NCI-H1694 (cell line): Measurements from ENCODE around the gene ITGB5.
"Not testable (repeated sequence)": the region's sequence is repeated elsewhere in the genome, so short reads cannot be mapped to it uniquely, and the experiment has no call there.

Experiments used
- DNase-seq: peaks from one replicate; lab custom pipeline; 2025; lab: John Stamatoyannopoulos, UW

ITGB5 gene

DNA sequence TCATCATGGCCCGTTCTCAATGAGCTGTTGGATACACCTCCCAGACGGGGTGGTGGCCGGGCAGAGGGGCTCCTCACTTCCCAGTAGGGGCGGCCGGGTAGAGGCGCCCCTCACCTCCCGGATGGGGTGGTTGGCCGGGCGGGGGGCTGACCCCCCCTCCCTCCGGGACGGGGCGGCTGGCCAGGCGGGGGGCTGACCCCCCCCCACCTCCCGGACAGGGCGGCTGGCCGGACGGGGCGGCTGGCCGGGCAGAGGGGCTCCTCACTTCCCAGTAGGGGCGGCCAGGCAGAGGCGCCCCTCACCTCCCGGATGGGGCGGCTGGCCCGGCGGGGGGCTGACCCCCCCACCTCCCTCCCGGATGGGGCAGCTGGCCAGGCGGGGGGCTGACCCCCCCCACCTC, 137.3 kb downstream of the ITGB5 start:
- DNase-seq = not testable (repeated sequence)

GRCh38 chr3:124748560-124749198, 138.5 kb downstream of the ITGB5 start:
- no peak for DNase-seq

DNA sequence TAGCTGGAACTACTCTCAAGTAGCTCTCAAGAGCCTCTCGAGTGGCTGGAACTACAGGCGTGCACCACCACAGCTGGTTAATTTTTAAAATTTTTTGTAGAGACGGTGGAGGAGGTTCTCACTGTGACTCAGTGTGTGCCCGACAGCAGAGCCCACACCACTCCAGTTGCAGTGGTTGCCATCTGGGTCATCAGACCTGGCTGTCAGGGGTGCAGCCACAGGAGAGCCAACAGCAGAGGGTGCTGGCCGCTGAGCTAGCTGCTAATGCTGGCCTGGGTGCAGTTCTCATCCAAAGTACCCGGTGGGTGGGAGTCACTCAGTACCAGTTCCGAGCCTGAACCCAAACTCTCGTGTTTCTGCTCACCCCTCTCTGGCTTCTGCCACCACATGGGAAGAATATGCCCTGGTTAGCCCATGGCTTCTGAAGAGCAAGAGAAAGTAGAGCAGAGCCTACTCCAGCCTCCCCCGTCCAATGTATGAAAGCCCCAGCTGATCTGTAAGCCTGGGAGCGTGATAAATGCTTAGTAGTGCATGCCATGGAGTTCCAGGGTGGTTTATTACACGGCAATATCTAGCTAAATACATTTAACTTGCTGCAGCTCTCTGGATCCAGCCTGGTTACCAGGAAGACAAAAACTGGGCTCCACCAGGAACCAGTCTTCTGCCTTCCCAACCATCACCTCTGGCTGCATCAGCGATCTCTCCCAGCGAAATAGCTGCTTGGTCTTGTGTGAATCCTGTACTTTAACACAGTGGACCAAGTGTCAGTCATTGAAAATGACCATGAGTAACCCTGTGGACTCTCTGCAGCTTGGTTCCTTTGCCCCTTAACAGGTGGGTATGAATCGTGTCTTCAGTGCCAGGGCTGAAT, 139.8 kb downstream of the ITGB5 start:
- DNase-seq = no peak

GRCh38 chr3:124745756-124746155, 141.4 kb downstream of the ITGB5 start:
- no peak for DNase-seq

- no peak for DNase-seq
Measured at GRCh38 chr3:124741027-124741426, 146.1 kb downstream of the ITGB5 start.

GRCh38 chr3:124731760-124732159, 155.4 kb downstream of the ITGB5 start:
- no peak for DNase-seq

- DNase-seq = no peak
Measured at GRCh38 chr3:124730941-124731297, 156.2 kb downstream of the ITGB5 start.

DNA sequence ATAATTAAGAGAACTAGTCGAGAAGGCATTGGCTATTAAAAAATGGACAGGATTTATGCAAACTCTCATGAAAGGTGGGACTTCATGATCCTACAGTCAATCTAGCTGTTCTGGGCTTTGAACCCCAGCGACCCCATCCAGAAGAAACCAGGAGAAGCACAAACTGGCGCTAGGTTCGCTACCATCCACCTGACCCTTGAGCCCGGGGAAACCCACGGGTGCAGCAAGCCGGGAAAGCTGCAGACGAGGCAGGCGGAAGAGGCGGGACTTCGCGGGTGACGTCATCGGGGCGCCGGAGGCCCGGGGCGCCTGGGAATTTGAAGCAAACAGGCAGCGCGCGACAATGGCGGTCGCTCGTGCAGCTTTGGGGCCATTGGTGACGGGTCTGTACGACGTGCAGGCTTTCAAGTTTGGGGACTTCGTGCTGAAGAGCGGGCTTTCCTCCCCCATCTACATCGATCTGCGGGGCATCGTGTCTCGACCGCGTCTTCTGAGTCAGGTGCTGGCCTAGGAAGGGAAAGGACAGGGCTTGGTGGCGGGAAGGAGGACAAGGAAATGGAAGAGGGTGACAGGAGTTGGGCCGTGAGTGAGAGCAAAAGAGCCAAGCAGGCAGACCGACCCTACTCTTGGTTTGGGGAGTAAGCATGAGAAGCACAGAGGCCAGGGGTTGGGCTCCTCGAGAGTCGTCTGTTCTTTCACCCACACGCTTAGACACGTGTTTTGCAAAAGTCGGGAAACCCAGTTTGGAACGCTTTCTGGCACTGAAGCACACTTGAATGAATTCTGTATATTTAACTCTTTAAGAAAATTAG, 156.8 kb downstream of the ITGB5 start, which contains the start of gene UMPS:
Gene UMPS (plus strand): TSS at position 324 of the 812 bp plus-strand sequence. CDS start 20 bp downstream, at position 344.
- DNase-seq = peak; percentile 72

DNA sequence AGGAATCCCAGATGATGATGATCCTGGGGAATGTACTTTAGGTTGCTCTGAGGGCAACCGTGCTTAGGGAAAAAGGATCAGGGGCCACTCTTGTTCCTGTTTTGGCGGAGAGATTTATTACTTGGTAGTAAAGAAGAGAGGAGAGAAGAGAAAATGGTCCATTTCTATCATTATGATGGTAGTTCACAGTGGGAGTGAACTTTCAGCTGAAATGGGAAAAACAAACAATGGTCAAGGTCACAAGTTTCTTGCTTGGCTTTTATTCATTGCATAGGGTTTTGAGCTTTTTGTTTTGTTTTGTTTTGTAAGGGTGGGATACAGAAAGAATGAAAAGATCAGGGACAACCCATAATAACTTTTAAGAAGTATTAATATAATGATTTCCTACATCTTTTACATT, 164.6 kb downstream of the ITGB5 start:
- no peak for DNase-seq

GRCh38 chr3:124714223-124714853, 172.8 kb downstream of the ITGB5 start:
- no peak for DNase-seq
